Spinal cord (tissue), 10 donors: ENCODE results near the gene TIMM21. TPM values are rescaled to one million over a fixed set of nuclear protein-coding genes. Genes with fewer than 3 reads are reported as not detected.
A peak's percentile ranks its signal among the peaks of the same experiment; 100 is the strongest.

Experiments
- DNase-seq, 6 donors: peaks; one replicate each; pipeline versions ENCODE4 v3.0.0 to v3.0.0-alpha.2; 2013 to 2015; ENCODE audit warnings: low spot score in 6 of 6, low read depth in 4 of 6
- H3K27ac ChIP-seq: one replicate; pipeline ENCODE4 v1.5.1; 2013; ENCODE audit warnings: low read depth, low read length, control low read depth
- H3K27me3 ChIP-seq: one replicate; pipeline ENCODE4 v1.6.1; 2013; ENCODE audit warnings: low read length; ENCODE audit not compliant: control insufficient read depth, insufficient read depth
- H3K36me3 ChIP-seq: one replicate; pipeline ENCODE4 v1.6.1; 2013; ENCODE audit warnings: low read length; ENCODE audit not compliant: control insufficient read depth, insufficient read depth
- H3K4me1 ChIP-seq: one replicate; pipeline ENCODE4 v1.6.1; 2013; ENCODE audit warnings: low read length; ENCODE audit not compliant: control insufficient read depth, insufficient read depth
- H3K4me3 ChIP-seq: one replicate; pipeline ENCODE4 v1.5.1; 2013; ENCODE audit warnings: low read depth, low read length, control low read depth
- H3K9me3 ChIP-seq: one replicate; pipeline ENCODE4 v1.6.1; 2013; ENCODE audit warnings: low read length; ENCODE audit not compliant: control insufficient read depth, insufficient read depth
- WGBS: methylation state at CpG from one replicate; pipeline ENCODE4 v1.1.5; 2013; ENCODE audit warnings: missing lambda C conversion rate; ENCODE audit not compliant: insufficient coverage; 5-methylcytosine and 5-hydroxymethylcytosine counted together
- polyA plus RNA-seq, 2 donors: library from polyadenylated mRNA; unstranded; fragments of 120-200 nt; gene quantifications; one replicate each; pipeline ENCODE4 v1.2.1, GENCODE V29; 2013; ENCODE audit not compliant: insufficient read length in 2 of 2
- total RNA-seq, 2 donors: library from RNA; depleted of rRNA in 1 of 2; stranded (reverse); fragments of 120-200 nt in 1 of 2; fragments of >200 nt in 1 of 2; gene quantifications; one replicate each; pipeline versions ENCODE4 v1.2.3 to v1.2.4, GENCODE V29; 2013 to 2014
- donor health status: healthy.

Gene TIMM21
- total and polyA plus RNA-seq, 4 donors: 36.4 to 73.7 (median 65.3) TPM

DNA sequence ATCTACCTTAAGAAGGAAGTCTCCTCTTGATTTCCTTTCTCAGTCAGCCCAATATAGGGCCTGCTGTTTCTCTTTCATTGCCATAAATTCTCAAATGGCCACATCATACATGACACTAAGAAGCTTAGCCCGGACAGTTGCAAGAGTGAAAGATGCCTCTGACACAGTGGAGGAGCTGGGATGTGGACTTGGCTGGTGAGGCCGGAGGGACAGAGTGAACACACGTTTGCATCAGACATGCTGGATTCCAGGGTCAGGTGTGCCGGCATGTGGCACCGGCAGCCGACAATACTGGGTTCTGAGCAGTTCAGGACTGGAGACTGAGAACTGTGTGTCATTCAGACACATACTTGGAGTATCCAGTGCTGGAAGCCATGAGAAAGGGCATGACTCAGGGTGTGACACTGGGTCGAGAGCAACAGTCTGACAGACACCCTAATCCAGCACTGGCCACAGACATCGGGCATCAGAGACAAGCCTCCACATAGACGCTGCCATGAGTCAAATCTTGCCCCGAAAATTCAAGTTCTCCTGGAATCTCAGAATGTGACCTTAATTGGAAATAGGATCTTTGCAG lies 31.4 kb downstream of the TIMM21 start:
- no peaks in the 10 kb centered on the region for H3K27me3 ChIP-seq
- H3K27ac ChIP-seq: no peak overlapping the region
- H3K36me3 ChIP-seq: no peaks in the 10 kb centered on the region
- no peak overlapping the region for H3K4me3 ChIP-seq
- H3K4me1 ChIP-seq: peaks cover 11% of the 10 kb centered on the region
- no peak for DNase-seq
- WGBS: 83% methylated on average over 9 of the region's 10 CpGs
- no peaks in the 10 kb centered on the region for H3K9me3 ChIP-seq

DNA sequence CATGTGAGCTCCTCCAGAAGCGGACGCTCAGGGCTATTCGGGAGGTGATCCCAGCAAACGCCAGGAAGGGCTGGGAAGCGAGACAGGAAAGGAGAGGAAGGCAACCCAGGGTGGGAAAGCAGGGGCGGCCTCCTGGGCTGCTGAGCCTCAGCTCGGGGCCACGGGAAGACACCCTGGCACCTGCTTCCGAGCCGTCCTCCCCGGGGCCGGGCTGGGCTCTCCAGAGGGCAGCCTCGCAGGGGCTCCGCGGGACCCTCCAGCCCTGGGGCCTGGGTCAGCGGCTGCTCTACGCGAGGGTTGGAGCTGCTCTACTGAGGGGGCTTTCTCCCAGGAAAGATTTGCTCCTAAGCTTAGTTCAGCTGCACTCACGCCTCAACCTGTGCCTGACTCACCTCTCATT lies 34.0 kb downstream of the TIMM21 start:
- Histone ChIP-seq H3K4me3 (no peak overlapping the region), H3K27ac (no peak overlapping the region), H3K4me1 (peaks cover 11% of the 10 kb centered on the region), H3K36me3 (no peaks in the 10 kb centered on the region), H3K27me3 (no peaks in the 10 kb centered on the region), H3K9me3 (no peaks in the 10 kb centered on the region)
- 93% methylated on average over 19 of the region's 19 CpGs for WGBS
- no peak for DNase-seq

DNA sequence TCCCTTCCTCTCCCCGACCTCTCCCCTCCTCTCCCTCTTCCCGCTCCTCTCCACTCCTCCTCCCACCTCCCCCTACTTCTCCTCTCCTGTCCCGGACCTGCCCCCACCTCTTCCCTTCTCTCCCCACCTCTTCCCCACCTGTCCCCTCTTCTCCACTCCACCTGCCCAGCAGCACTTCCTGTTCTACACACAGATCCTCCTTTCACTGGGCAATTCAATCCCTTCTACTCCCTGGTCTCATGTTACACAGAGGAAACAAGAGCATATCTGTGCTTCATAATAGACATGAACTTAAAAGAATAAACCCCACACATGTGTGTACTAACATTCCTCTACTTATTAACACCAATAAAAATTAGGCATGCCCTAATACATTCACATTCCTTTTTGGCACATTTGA lies 34.8 kb downstream of the TIMM21 start:
- Histone ChIP-seq H3K36me3 (no peaks in the 10 kb centered on the region), H3K27me3 (no peaks in the 10 kb centered on the region), H3K27ac (no peak overlapping the region), H3K9me3 (no peaks in the 10 kb centered on the region), H3K4me3 (no peak overlapping the region), H3K4me1 (peaks cover 11% of the 10 kb centered on the region)
- DNase-seq: no peak
- WGBS: 50% methylated on average over 3 of the region's 3 CpGs

DNA sequence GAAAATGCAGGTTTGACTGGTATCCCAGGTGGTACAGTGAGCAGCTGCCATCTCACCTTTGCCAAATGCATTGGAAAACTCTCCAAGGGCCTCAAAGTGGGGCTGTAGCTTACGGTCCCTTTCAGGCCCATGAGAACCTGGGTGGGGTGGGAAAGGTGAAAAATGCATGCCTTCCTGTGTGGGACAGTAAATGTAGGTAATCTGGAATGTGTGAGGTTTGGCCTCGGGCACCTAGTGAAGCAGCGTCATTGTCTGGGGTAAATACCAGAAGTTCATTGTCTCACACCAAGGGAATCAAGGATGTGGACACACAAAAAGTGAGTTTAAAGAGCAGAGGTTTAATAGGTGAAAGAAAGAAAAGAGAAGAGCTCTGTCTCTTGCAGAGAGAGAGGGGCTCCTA lies 36.6 kb downstream of the TIMM21 start:
- Histone ChIP-seq H3K27me3 (no peaks in the 10 kb centered on the region), H3K27ac (no peak overlapping the region), H3K4me1 (peaks cover 11% of the 10 kb centered on the region), H3K36me3 (no peaks in the 10 kb centered on the region), H3K9me3 (no peaks in the 10 kb centered on the region), H3K4me3 (no peak overlapping the region)
- 81% methylated on average over 3 of the region's 3 CpGs for WGBS
- no peak for DNase-seq

DNA sequence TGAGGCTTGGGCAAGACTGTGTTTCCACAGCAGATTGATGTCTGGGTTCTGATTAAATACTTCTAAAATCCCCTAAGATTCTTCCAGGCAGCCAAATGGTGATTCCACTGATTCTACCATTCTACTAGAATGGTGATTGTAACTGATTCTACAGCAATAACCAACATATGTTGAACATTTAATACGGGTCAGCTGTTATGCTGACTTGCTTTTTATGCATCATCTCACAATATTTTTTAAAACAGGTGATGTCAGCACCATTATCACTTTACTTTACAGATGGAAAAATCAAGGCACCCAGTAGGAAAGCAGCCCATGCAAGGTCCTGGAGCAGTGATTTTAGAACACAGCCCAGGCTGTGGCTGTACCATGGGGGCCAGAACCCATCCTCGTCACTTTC lies 37.5 kb downstream of the TIMM21 start:
- no peak overlapping the region for H3K27ac ChIP-seq
- no peak overlapping the region for H3K4me3 ChIP-seq
- WGBS: 100% methylated on average over 1 of the region's 2 CpGs
- H3K9me3 ChIP-seq: no peaks in the 10 kb centered on the region
- no peak for DNase-seq
- H3K36me3 ChIP-seq: no peaks in the 10 kb centered on the region
- no peaks in the 10 kb centered on the region for H3K27me3 ChIP-seq
- H3K4me1 ChIP-seq: peaks cover 11% of the 10 kb centered on the region

DNA sequence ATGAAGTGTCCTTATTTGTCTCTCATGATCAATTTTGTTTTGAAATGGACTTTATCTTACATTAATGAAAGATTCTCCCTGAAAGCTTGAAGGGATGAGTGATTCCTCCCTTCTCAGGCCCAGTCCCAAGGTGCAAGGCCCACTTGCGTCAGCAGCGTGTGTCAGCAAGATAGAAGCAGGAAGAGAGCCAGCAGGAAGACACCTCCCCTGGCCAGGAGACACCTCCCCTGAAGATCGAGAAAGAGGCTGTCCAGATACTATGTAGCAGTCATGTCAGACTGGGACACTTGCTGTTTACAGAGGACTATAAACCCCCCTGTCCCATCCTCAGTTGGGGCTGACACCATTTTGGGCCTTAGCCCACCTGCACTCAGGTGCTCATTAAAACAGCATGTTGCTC lies 38.3 kb downstream of the TIMM21 start:
- H3K36me3 ChIP-seq: no peaks in the 10 kb centered on the region
- H3K4me3 ChIP-seq: no peak overlapping the region
- H3K4me1 ChIP-seq: peaks cover 9% of the 10 kb centered on the region
- H3K27ac ChIP-seq: no peak overlapping the region
- no peaks in the 10 kb centered on the region for H3K27me3 ChIP-seq
- no peaks in the 10 kb centered on the region for H3K9me3 ChIP-seq
- 75% methylated on average over 1 of the region's 3 CpGs for WGBS
- DNase-seq: no peak

DNA sequence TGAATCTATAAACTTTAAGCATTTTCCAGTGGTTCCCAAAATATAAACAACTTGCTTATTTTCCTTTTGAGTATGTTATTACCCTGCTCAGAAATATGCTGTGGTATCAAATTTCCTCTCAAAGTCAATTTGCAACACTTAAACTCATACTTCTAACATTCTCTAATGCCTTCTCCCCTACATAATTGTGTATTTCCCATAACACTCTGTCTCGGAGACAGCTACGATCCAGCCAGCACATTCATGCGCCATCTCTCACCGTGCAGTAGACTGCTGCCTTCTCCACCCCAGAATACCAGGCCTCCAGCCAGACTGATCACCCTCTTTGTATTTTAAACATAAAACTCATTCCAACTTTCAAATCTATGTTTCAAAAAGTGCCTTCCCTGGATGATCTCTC lies 41.8 kb downstream of the TIMM21 start:
- no peak overlapping the region for H3K4me3 ChIP-seq
- no peak overlapping the region for H3K27ac ChIP-seq
- no peaks in the 10 kb centered on the region for H3K27me3 ChIP-seq
- H3K36me3 ChIP-seq: no peaks in the 10 kb centered on the region
- H3K9me3 ChIP-seq: no peaks in the 10 kb centered on the region
- H3K4me1 ChIP-seq: no peaks in the 10 kb centered on the region
- WGBS: 70% methylated on average over 4 of the region's 4 CpGs
- peak in 1 of 6 donors; percentile 44 for DNase-seq

DNA sequence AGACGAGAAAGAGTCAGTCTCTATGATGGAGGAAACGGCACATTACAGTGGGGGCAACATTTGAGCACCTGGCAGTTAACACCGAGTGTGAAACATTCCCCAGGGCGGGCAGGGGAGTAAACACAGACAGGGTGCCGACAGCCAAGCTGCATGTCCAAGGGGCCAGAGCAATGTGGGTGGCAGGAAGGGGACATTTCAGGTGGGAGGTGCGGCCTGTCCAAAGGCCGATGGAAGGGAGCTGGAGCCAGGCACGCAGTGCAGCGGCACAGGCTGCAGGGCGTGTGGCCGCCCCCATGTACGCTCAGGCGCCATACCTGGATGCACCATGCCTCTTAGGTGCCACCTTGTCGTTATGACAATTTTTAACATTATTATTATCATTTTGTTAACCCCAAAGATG lies 43.3 kb downstream of the TIMM21 start:
- Histone ChIP-seq H3K36me3 (no peaks in the 10 kb centered on the region), H3K4me1 (no peaks in the 10 kb centered on the region), H3K9me3 (no peaks in the 10 kb centered on the region), H3K27me3 (no peaks in the 10 kb centered on the region), H3K27ac (no peak overlapping the region), H3K4me3 (no peak overlapping the region)
- no peak for DNase-seq
- WGBS: 86% methylated on average over 6 of the region's 14 CpGs

DNA sequence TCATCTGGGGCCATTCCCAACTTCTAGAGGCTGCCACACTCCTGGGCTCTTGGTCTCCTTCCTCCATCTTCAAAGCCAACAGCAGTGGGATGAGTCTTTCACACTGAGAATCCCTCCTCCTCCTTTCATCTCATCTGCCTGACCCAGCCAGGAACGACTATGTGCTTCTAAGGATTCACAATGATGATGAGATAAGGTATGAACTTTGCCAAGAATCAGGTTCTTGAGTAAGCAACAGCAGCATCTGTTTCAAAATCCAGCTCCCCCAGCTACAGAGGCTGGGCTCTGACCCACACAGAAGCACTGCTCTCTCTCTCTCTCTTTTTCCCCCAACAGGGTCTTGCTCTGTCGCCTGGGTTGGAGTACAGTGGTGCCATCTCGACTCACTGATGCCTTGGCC lies 46.4 kb downstream of the TIMM21 start:
- no peak overlapping the region for H3K27ac ChIP-seq
- peaks cover 7% of the 10 kb centered on the region for H3K4me1 ChIP-seq
- H3K36me3 ChIP-seq: no peaks in the 10 kb centered on the region
- no peak for DNase-seq
- H3K9me3 ChIP-seq: no peaks in the 10 kb centered on the region
- no peaks in the 10 kb centered on the region for H3K27me3 ChIP-seq
- 80% methylated on average over 2 of the region's 3 CpGs for WGBS
- no peak overlapping the region for H3K4me3 ChIP-seq

DNA sequence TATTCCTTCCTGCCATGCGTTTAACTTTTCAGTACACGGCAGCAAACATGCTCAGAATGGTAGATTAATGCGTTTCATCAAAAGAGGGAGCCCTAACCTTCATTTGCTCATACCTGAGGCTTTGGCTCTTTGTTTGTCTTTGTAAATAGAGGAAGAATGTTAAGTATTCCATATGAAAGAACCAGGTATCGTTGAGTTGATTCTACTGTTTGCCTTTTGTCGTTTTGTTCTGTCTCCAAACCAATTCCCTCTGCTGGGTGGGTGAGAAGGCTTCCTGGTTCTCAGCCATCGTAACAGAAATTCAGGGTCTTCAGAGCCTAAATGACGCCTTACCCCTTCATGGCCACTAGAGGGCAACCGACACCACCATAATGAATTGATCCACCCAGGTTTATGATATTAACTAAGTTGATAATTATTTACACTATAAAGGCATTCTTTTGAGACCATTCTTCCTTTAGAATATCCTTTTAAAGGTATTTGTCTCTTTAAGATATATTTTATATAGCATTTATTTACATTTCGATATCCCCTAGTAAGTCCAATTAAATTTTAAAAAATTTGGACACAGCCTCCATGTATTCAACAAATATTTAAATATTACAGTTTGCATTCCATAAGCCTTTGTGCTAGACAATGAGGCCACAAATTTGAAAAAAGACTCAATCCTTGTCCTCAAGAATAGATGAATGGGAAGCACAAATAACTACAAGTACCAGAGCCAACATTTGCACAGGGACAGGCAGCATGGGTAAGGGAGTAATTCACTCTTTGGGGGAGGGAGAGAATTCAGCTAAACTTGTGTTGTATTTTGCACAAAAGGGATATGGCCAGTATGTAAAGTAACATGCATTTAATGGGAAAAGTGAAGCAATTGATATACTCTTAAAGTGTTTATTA lies 48.1 kb downstream of the TIMM21 start:
- no peak overlapping the region for H3K27ac ChIP-seq
- H3K27me3 ChIP-seq: no peaks in the 10 kb centered on the region
- H3K4me3 ChIP-seq: peak overlapping the region; percentile 45
- no peaks in the 10 kb centered on the region for H3K36me3 ChIP-seq
- H3K4me1 ChIP-seq: peaks cover 17% of the 10 kb centered on the region
- no CpG with 5 or more reads among the region's 9 CpGs for WGBS
- H3K9me3 ChIP-seq: no peaks in the 10 kb centered on the region
- peak; percentile 55 to 96 (median 72) for DNase-seq
